ENCODE data around the gene VPREB1.
"Not testable (repeated sequence)": the region's sequence is repeated elsewhere in the genome, so short reads cannot be mapped to it uniquely, and the experiment has no call there.

The VPREB1 gene

GRCh38 chr22:22258597-22259415 is 14.2 kb downstream of the VPREB1 start:
- WGBS, result 78% methylated on average over 6 of the region's 7 CpGs
- not testable (repeated sequence) for H3K4me1 ChIP-seq (ENCODE audit: insufficient read depth, low read length); H3K27ac ChIP-seq (ENCODE audit: low read depth, low read length); H3K4me3 ChIP-seq (ENCODE audit: low read length); H3K9me3 ChIP-seq (ENCODE audit: insufficient read depth, low read depth, low read length); H3K9ac ChIP-seq (ENCODE audit: low read depth, low read length); H3K36me3 ChIP-seq (ENCODE audit: insufficient read depth, low read length)
- peaks cover 71% of the 10 kb centered on the region for H3K27me3 ChIP-seq (ENCODE audit: insufficient read depth, low read length)

GRCh38 chr22:22260169-22260568 is 15.6 kb downstream of the VPREB1 start:
- H3K4me1 ChIP-seq (ENCODE audit: insufficient read depth, low read length); H3K9ac ChIP-seq (ENCODE audit: low read depth, low read length); H3K4me3 ChIP-seq (ENCODE audit: low read length); H3K36me3 ChIP-seq (ENCODE audit: insufficient read depth, low read length); H3K27ac ChIP-seq (ENCODE audit: low read depth, low read length); H3K9me3 ChIP-seq (ENCODE audit: insufficient read depth, low read depth, low read length): not testable (repeated sequence)
- H3K27me3 ChIP-seq (ENCODE audit: insufficient read depth, low read length), result peaks cover 74% of the 10 kb centered on the region
- WGBS, result 96% methylated on average over 1 of the region's 2 CpGs

GRCh38 chr22:22260586-22260985 is 16.0 kb downstream of the VPREB1 start:
- H3K36me3 ChIP-seq (ENCODE audit: insufficient read depth, low read length); H3K27ac ChIP-seq (ENCODE audit: low read depth, low read length); H3K4me3 ChIP-seq (ENCODE audit: low read length); H3K9me3 ChIP-seq (ENCODE audit: insufficient read depth, low read depth, low read length); H3K4me1 ChIP-seq (ENCODE audit: insufficient read depth, low read length); H3K9ac ChIP-seq (ENCODE audit: low read depth, low read length): not testable (repeated sequence)
- WGBS, result 80% methylated on average over 2 of the region's 4 CpGs
- H3K27me3 ChIP-seq (ENCODE audit: insufficient read depth, low read length), result peaks cover 76% of the 10 kb centered on the region

- H3K27me3 ChIP-seq (ENCODE audit: insufficient read depth, low read length), result peaks cover 74% of the 10 kb centered on the region
- H3K9ac ChIP-seq (ENCODE audit: low read depth, low read length); H3K9me3 ChIP-seq (ENCODE audit: insufficient read depth, low read depth, low read length); H3K36me3 ChIP-seq (ENCODE audit: insufficient read depth, low read length); H3K27ac ChIP-seq (ENCODE audit: low read depth, low read length); H3K4me1 ChIP-seq (ENCODE audit: insufficient read depth, low read length); H3K4me3 ChIP-seq (ENCODE audit: low read length): not testable (repeated sequence)
- 74% methylated on average over 2 of the region's 3 CpGs for WGBS
Observed at GRCh38 chr22:22262332-22263074, 17.9 kb downstream of the VPREB1 start.

- not testable (repeated sequence) for H3K9ac ChIP-seq (ENCODE audit: low read depth, low read length); H3K27ac ChIP-seq (ENCODE audit: low read depth, low read length); H3K36me3 ChIP-seq (ENCODE audit: insufficient read depth, low read length); H3K4me1 ChIP-seq (ENCODE audit: insufficient read depth, low read length); H3K4me3 ChIP-seq (ENCODE audit: low read length); H3K9me3 ChIP-seq (ENCODE audit: insufficient read depth, low read depth, low read length)
- WGBS, result no CpG with 5 or more reads among the region's 3 CpGs
- H3K27me3 ChIP-seq (ENCODE audit: insufficient read depth, low read length), result peaks cover 76% of the 10 kb centered on the region
Observed at GRCh38 chr22:22263823-22264222, 19.2 kb downstream of the VPREB1 start.

- not testable (repeated sequence) for H3K27ac ChIP-seq (ENCODE audit: low read depth, low read length); H3K9me3 ChIP-seq (ENCODE audit: insufficient read depth, low read depth, low read length); H3K36me3 ChIP-seq (ENCODE audit: insufficient read depth, low read length); H3K4me1 ChIP-seq (ENCODE audit: insufficient read depth, low read length); H3K4me3 ChIP-seq (ENCODE audit: low read length); H3K9ac ChIP-seq (ENCODE audit: low read depth, low read length)
- 96% methylated on average over 6 of the region's 7 CpGs for WGBS
- peaks cover 42% of the 10 kb centered on the region for H3K27me3 ChIP-seq (ENCODE audit: insufficient read depth, low read length)
Observed at GRCh38 chr22:22270036-22270676, 25.6 kb downstream of the VPREB1 start.

- H3K9me3 ChIP-seq (ENCODE audit: insufficient read depth, low read depth, low read length); H3K4me1 ChIP-seq (ENCODE audit: insufficient read depth, low read length); H3K27ac ChIP-seq (ENCODE audit: low read depth, low read length); H3K36me3 ChIP-seq (ENCODE audit: insufficient read depth, low read length); H3K9ac ChIP-seq (ENCODE audit: low read depth, low read length); H3K4me3 ChIP-seq (ENCODE audit: low read length): not testable (repeated sequence)
- H3K27me3 ChIP-seq (ENCODE audit: insufficient read depth, low read length), result peaks cover 17% of the 10 kb centered on the region
- 93% methylated on average over 2 of the region's 4 CpGs for WGBS
Observed at GRCh38 chr22:22277423-22277822, 32.8 kb downstream of the VPREB1 start.

- H3K9ac ChIP-seq (ENCODE audit: low read depth, low read length); H3K4me1 ChIP-seq (ENCODE audit: insufficient read depth, low read length); H3K27ac ChIP-seq (ENCODE audit: low read depth, low read length); H3K36me3 ChIP-seq (ENCODE audit: insufficient read depth, low read length); H3K4me3 ChIP-seq (ENCODE audit: low read length); H3K9me3 ChIP-seq (ENCODE audit: insufficient read depth, low read depth, low read length): not testable (repeated sequence)
- peaks cover 15% of the 10 kb centered on the region for H3K27me3 ChIP-seq (ENCODE audit: insufficient read depth, low read length)
Observed at GRCh38 chr22:22284962-22285756, 40.6 kb downstream of the VPREB1 start.

GRCh38 chr22:22286390-22287105 is 42.0 kb downstream of the VPREB1 start:
- not testable (repeated sequence) for H3K4me1 ChIP-seq (ENCODE audit: insufficient read depth, low read length); H3K9me3 ChIP-seq (ENCODE audit: insufficient read depth, low read depth, low read length); H3K27ac ChIP-seq (ENCODE audit: low read depth, low read length); H3K36me3 ChIP-seq (ENCODE audit: insufficient read depth, low read length); H3K9ac ChIP-seq (ENCODE audit: low read depth, low read length); H3K4me3 ChIP-seq (ENCODE audit: low read length)
- WGBS, result 96% methylated on average over 1 of the region's 1 CpG
- peaks cover 12% of the 10 kb centered on the region for H3K27me3 ChIP-seq (ENCODE audit: insufficient read depth, low read length)

- H3K4me3 ChIP-seq (ENCODE audit: low read length); H3K36me3 ChIP-seq (ENCODE audit: insufficient read depth, low read length); H3K9me3 ChIP-seq (ENCODE audit: insufficient read depth, low read depth, low read length); H3K4me1 ChIP-seq (ENCODE audit: insufficient read depth, low read length); H3K9ac ChIP-seq (ENCODE audit: low read depth, low read length); H3K27ac ChIP-seq (ENCODE audit: low read depth, low read length): not testable (repeated sequence)
- H3K27me3 ChIP-seq (ENCODE audit: insufficient read depth, low read length), result peaks cover 12% of the 10 kb centered on the region
- 92% methylated on average over 5 of the region's 5 CpGs for WGBS
Observed at GRCh38 chr22:22287106-22287626, 42.6 kb downstream of the VPREB1 start.

Data from HUES64 (cell line).